Psoas muscle (tissue), 8 donors: ENCODE results near the gene PTPN14. TPM values are rescaled to one million over a fixed set of nuclear protein-coding genes. Genes with fewer than 3 reads are reported as not detected.

Experiments used
- ATAC-seq, 4 donors: fragments of 200-7000 bp; cut with Tn5 transposase; one replicate each; pipeline ENCODE4 v1.9.1; 2020; ENCODE audit warnings: moderate library complexity in 3 of 4, mild to moderate bottlenecking in 2 of 4
- DNase-seq, 2 donors: peaks; one replicate each; pipeline ENCODE4 v3.0.0-alpha.2; 2020
- H3K27ac ChIP-seq: fragments of 200-600 bp; one replicate; pipeline ENCODE4 v1.8.0; 2022
- H3K27me3 ChIP-seq, 3 donors: fragments of 200-600 bp in 1 of 3; one replicate each; pipeline versions ENCODE4 v1.6.1 to v1.8.0; 2013 to 2022; ENCODE audit warnings: low read length in 2 of 3, mild to moderate bottlenecking in 2 of 3, moderate library complexity in 1 of 3; ENCODE audit not compliant: insufficient read depth in 3 of 3
- H3K36me3 ChIP-seq, 2 donors: fragments of 200-600 bp in 1 of 2; one replicate each; pipeline versions ENCODE4 v1.6.1 to v1.8.0; 2013 to 2022; ENCODE audit warnings: low read depth in 1 of 2, mild to moderate bottlenecking in 1 of 2, moderate library complexity in 1 of 2; ENCODE audit not compliant: insufficient read depth in 1 of 2
- H3K4me1 ChIP-seq: fragments of 200-600 bp; one replicate; pipeline ENCODE4 v1.8.0; 2022
- H3K4me3 ChIP-seq: fragments of 200-600 bp; one replicate; pipeline ENCODE4 v1.8.0; 2022; ENCODE audit warnings: mild to moderate bottlenecking
- H3K9me3 ChIP-seq: fragments of 200-600 bp; one replicate; pipeline ENCODE4 v1.8.0; 2022
- CTCF ChIP-seq: fragments of 200-600 bp; IDR thresholded peaks from one replicate; pipeline ENCODE4 v1.8.0; 2022; ENCODE audit warnings: antibody characterized with exemption
- WGBS, 3 donors: extraction: QIAGEN DNeasy Blood & Tissue Kit; methylation state at CpG; one replicate each; pipeline versions ENCODE4 v1.1.6 to v1.1.7; 2013; 5-methylcytosine and 5-hydroxymethylcytosine counted together
- intact Hi-C, 2 donors: fragments of 100-400 bp; cut with DNase I; formaldehyde crosslinking; loops; one replicate each; pipeline versions ENCODE4 v1.11.0 to v1.14.2; 2022
- polyA plus RNA-seq, 3 donors: library from polyadenylated mRNA; stranded (reverse); fragments of 200-250 nt; gene quantifications; one replicate each; pipeline ENCODE4 v1.2.3, GENCODE V29; 2013
- total RNA-seq, 4 donors: library from RNA; stranded (reverse); fragmentation: NEBNext Ultra II Directional in 2 of 4; extraction: Animal tissue kit (Norgen Biotek cat#: 25700) in 2 of 4; gene quantifications; one replicate each; pipeline versions ENCODE4 v1.2.1 to v1.2.4, GENCODE V29; 2021 to 2023
- donor health status: healthy with polysubstance abuse.
- donor health status: DM: no; HTN: no; CAD: no; lungs with moderate emphysema.
- donor health status: Bipolar disorder and iron deficiency.
- donor health status: healthy.
- donor health status: DM: yes; HTN: yes; CAD: no.
- donor health status: DM: no; HTN: no; CAD: no.
- donor health status: DM: no; HTN: no; CAD: no.
- donor health status: DM: yes; HTN: yes; CAD: no.

The PTPN14 gene
- total and polyA plus RNA-seq, 7 donors = 7.2 to 106 (median 50.8) TPM

- 76 to 78% (median 77%) methylated on average over 2 of the region's 2 CpGs for WGBS, 3 donors
- DNase-seq = no peak
- Histone ChIP-seq H3K4me1 (peaks cover 17% of the 10 kb centered on the region), H3K36me3 (no peaks in the 10 kb centered on the region), H3K27me3 (no peaks in the 10 kb centered on the region), H3K9me3 (no peaks in the 10 kb centered on the region), H3K27ac (no peak overlapping the region), H3K4me3 (no peak overlapping the region)
- intact Hi-C loops = no loop called here
- TF ChIP-seq CTCF = no peak
- no peak for ATAC-seq
These were observed 19.0 kb upstream of the PTPN14 start for GRCh38 chr1:214570442-214570841.

- Histone ChIP-seq H3K4me3 (no peak overlapping the region), H3K9me3 (no peaks in the 10 kb centered on the region), H3K36me3 (no peaks in the 10 kb centered on the region), H3K4me1 (peaks cover 15% of the 10 kb centered on the region), H3K27ac (no peak overlapping the region), H3K27me3 (no peaks in the 10 kb centered on the region)
- no peak for DNase-seq
- no peak for TF ChIP-seq CTCF
- intact Hi-C loops = no loop called here
- ATAC-seq = no peak
- 85 to 93% (median 89%) methylated on average over 2 of the region's 2 CpGs for WGBS, 3 donors
These were observed 18.1 kb upstream of the PTPN14 start for GRCh38 chr1:214569357-214570004.

- H3K4me3 ChIP-seq = no peak overlapping the region
- no peak overlapping the region for H3K27ac ChIP-seq
- no peaks in the 10 kb centered on the region for H3K27me3 ChIP-seq
- intact Hi-C loops = no loop called here
- no peak for DNase-seq
- ATAC-seq = no peak
- no peaks in the 10 kb centered on the region for H3K9me3 ChIP-seq
- WGBS, 3 donors = 62 to 83% (median 70%) methylated on average over 4 of the region's 4 CpGs
- peaks cover 5% of the 10 kb centered on the region for H3K4me1 ChIP-seq
- no peak for TF ChIP-seq CTCF
- H3K36me3 ChIP-seq = no peaks in the 10 kb centered on the region
These were observed 16.9 kb upstream of the PTPN14 start for GRCh38 chr1:214568328-214568727.

GRCh38 chr1:214567481-214567980 lies 16.1 kb upstream of the PTPN14 start:
- Histone ChIP-seq H3K9me3 (no peaks in the 10 kb centered on the region), H3K4me1 (no peaks in the 10 kb centered on the region), H3K36me3 (no peaks in the 10 kb centered on the region), H3K27ac (no peak overlapping the region), H3K27me3 (no peaks in the 10 kb centered on the region), H3K4me3 (no peak overlapping the region)
- intact Hi-C loops = no loop called here
- DNase-seq (no peak), ATAC-seq (no peak)
- TF ChIP-seq CTCF = no peak
- WGBS, 3 donors = 94 to 100% (median 98%) methylated on average over 2 of the region's 2 CpGs
